Glutamatergic neuron (in vitro differentiated cells): Measurements from ENCODE around the gene CALML6. TPM values are rescaled to one million over a fixed set of nuclear protein-coding genes. Genes with fewer than 3 reads are reported as not detected.

Experiments used
- DNase-seq: peaks from one replicate; pipeline ENCODE4 v3.0.0; 2022
- H3K27ac Mint-ChIP-seq: one replicate; pipeline ENCODE4 v1.8.0; 2020; ENCODE audit warnings: mild to moderate bottlenecking, mixed read lengths, inconsistent platforms; ENCODE audit not compliant: unreplicated experiment
- H3K27me3 Mint-ChIP-seq: one replicate; pipeline ENCODE4 v1.8.0; 2020; ENCODE audit warnings: mild to moderate bottlenecking, moderate library complexity, mixed read lengths, inconsistent platforms; ENCODE audit not compliant: unreplicated experiment
- H3K36me3 Mint-ChIP-seq: one replicate; pipeline ENCODE4 v1.8.0; 2020; ENCODE audit warnings: mild to moderate bottlenecking, mixed read lengths, inconsistent platforms; ENCODE audit not compliant: unreplicated experiment
- H3K4me1 Mint-ChIP-seq: one replicate; pipeline ENCODE4 v1.8.0; 2020; ENCODE audit warnings: mild to moderate bottlenecking, low read depth, mixed read lengths, inconsistent platforms; ENCODE audit not compliant: unreplicated experiment
- H3K4me3 Mint-ChIP-seq: one replicate; pipeline ENCODE4 v1.8.0; 2020; ENCODE audit warnings: mild to moderate bottlenecking, mixed read lengths, inconsistent platforms; ENCODE audit not compliant: unreplicated experiment
- H3K9me3 Mint-ChIP-seq: one replicate; pipeline ENCODE4 v1.8.0; 2020; ENCODE audit warnings: mild to moderate bottlenecking, moderate library complexity, mixed read lengths, inconsistent platforms; ENCODE audit not compliant: unreplicated experiment
- total RNA-seq: library from RNA; stranded (reverse); fragmentation: NEBNext Ultra II Directional; extraction: Animal tissue kit (Norgen Biotek cat#: 25700); gene quantifications from one replicate; pipeline ENCODE4 v1.2.1, GENCODE V29; 2021; ENCODE audit not compliant: unreplicated experiment
- TF ChIP-seq, protein P1 (sequence below): fragments of 200-600 bp; sonication (generic); IDR thresholded peaks from one replicate; pipeline ENCODE4 v1.5.0; 2021; ENCODE audit not compliant: partially characterized antibody, unreplicated experiment

Gene CALML6
- total RNA-seq, 1 donor from 2014 or later = 5.2 TPM

DNA sequence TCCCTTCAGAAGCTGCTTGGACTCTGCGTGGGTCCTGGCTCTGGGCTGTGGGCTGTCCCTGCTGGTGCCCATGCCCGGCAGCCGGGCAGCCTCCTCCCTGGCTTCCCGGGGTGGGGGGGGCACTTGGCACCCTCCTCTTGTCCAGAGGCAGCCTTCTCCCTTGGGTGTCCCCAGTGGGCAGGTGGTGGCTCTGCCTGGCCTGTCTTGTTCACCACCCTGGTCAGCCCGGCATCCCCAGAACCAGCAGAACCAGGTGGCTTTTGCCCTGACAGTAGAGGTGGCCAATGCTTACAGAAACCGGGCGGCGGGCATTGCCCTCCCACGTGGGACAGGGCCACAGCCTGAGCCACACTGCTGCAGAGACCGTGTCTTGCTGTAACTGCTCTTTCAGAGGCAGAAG, 50.5 kb downstream of the CALML6 start:
- no peak overlapping the region for H3K4me3 Mint-ChIP-seq
- DNase-seq = no peak
- TF ChIP-seq, protein P1, sequence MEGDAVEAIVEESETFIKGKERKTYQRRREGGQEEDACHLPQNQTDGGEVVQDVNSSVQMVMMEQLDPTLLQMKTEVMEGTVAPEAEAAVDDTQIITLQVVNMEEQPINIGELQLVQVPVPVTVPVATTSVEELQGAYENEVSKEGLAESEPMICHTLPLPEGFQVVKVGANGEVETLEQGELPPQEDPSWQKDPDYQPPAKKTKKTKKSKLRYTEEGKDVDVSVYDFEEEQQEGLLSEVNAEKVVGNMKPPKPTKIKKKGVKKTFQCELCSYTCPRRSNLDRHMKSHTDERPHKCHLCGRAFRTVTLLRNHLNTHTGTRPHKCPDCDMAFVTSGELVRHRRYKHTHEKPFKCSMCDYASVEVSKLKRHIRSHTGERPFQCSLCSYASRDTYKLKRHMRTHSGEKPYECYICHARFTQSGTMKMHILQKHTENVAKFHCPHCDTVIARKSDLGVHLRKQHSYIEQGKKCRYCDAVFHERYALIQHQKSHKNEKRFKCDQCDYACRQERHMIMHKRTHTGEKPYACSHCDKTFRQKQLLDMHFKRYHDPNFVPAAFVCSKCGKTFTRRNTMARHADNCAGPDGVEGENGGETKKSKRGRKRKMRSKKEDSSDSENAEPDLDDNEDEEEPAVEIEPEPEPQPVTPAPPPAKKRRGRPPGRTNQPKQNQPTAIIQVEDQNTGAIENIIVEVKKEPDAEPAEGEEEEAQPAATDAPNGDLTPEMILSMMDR = no peak
- H3K27ac Mint-ChIP-seq = no peak overlapping the region
- peaks cover 2% of the 10 kb centered on the region for H3K9me3 Mint-ChIP-seq
- H3K4me1 Mint-ChIP-seq = no peaks in the 10 kb centered on the region
- H3K36me3 Mint-ChIP-seq = peaks cover 5% of the 10 kb centered on the region
- H3K27me3 Mint-ChIP-seq = peaks cover 7% of the 10 kb centered on the region

DNA sequence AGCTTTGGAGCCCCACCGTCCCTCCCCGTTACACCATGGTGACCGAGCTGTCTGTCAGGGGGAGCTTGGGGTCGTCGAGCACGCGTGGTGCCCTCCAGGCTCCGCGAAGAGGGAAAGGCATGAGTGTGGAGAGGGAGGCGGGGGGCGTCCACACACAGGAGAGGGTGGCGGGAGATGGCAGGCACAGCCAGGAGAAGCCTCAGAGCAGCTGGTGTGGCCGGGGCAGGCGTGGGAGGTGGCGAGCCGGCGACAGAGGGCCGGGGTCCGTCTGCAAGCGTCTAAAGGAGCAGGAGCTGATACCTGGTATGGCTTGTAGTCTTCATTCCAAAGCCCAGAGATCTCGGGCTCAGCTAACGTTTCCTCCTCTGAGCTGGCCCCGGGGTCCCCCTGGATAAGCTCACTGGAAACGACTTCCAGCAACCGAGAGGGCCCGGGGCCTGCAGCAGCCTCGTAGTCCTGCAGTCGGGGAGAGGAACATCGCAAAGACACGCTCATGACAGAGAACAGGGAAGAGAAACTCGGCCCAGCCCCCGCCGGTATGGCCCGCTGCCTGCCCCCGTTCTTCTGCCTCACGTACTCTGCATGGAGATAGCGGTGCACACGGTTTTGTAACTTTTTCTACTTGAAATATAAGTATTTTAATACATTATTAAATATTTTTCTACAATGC, 51.1 kb downstream of the CALML6 start:
- Mint-ChIP-seq H3K4me3 (no peak overlapping the region), H3K27me3 (peaks cover 9% of the 10 kb centered on the region), H3K36me3 (peaks cover 5% of the 10 kb centered on the region), H3K4me1 (no peaks in the 10 kb centered on the region), H3K27ac (no peak overlapping the region), H3K9me3 (peaks cover 2% of the 10 kb centered on the region)
- no peak for DNase-seq
- TF ChIP-seq, protein P1 = no peak

Other genes with a start within 250 kb of the CALML6 start
- 151 TPM for gene SLC35E2B, start 222.5 kb upstream of the CALML6 start, total RNA-seq
- gene CDK11A, start 190.9 kb upstream of the CALML6 start, total RNA-seq = 62.8 TPM
- 66.0 TPM for gene NADK, start 136.8 kb upstream of the CALML6 start, total RNA-seq
- 734 TPM for gene GNB1, start 24.2 kb upstream of the CALML6 start, total RNA-seq
- gene TMEM52, start 4.0 kb downstream of the CALML6 start, total RNA-seq = 5.4 TPM
- gene CFAP74, start 88.5 kb downstream of the CALML6 start, total RNA-seq = not detected
- 2.5 TPM for gene GABRD, start 104.1 kb downstream of the CALML6 start, total RNA-seq
- 120 TPM for gene PRKCZ, start 135.2 kb downstream of the CALML6 start, total RNA-seq